NCI-H1417 (cell line): ENCODE results near the gene EIF6.
"Not testable (repeated sequence)": the region's sequence is repeated elsewhere in the genome, so short reads cannot be mapped to it uniquely, and the experiment has no call there.

Experiments used
- DNase-seq, 3 experiments: peaks; one replicate each; lab custom pipeline; 2025; lab: John Stamatoyannopoulos, UW

EIF6 gene

GRCh38 chr20:35279533-35280174, 4.9 kb downstream of the EIF6 start:
- DNase-seq, result no peak

GRCh38 chr20:35279040-35279439, 5.5 kb downstream of the EIF6 start:
- peak in 1 of 3 experiments; percentile 11 for DNase-seq

- DNase-seq, result peak; percentile 82 to 93 (median 90)
Observed at GRCh38 chr20:35277531-35278395, 6.8 kb downstream of the EIF6 start, which contains the start of gene MMP24OS. Gene MMP24OS (minus strand): TSS chr20:35278122. CDS start chr20:35277929, 193 bp downstream.

- DNase-seq, result no peak
Observed at GRCh38 chr20:35277127-35277526, 7.4 kb downstream of the EIF6 start.

GRCh38 chr20:35276408-35276807, 8.2 kb downstream of the EIF6 start:
- DNase-seq, result no peak

GRCh38 chr20:35275741-35276251, 8.8 kb downstream of the EIF6 start:
- no peak for DNase-seq

GRCh38 chr20:35274172-35275092, 10.1 kb downstream of the EIF6 start:
- DNase-seq, result no peak

GRCh38 chr20:35273449-35274171, 11.0 kb downstream of the EIF6 start:
- DNase-seq, result no peak

GRCh38 chr20:35271904-35272303, 12.7 kb downstream of the EIF6 start:
- no peak for DNase-seq

- DNase-seq, result no peak
Observed at GRCh38 chr20:35271073-35271882, 13.3 kb downstream of the EIF6 start.

GRCh38 chr20:35270021-35270902, 14.3 kb downstream of the EIF6 start:
- no peak for DNase-seq

- peak; percentile 28 to 60 (median 47) for DNase-seq
Observed at GRCh38 chr20:35269055-35269781, 15.4 kb downstream of the EIF6 start.

GRCh38 chr20:35267092-35267491, 17.5 kb downstream of the EIF6 start:
- DNase-seq, result no peak

- DNase-seq, result no peak
Observed at GRCh38 chr20:35264755-35265154, 19.8 kb downstream of the EIF6 start.

GRCh38 chr20:35263532-35264341, 20.8 kb downstream of the EIF6 start:
- no peak for DNase-seq

GRCh38 chr20:35262731-35263531, 21.6 kb downstream of the EIF6 start:
- DNase-seq, result not testable (repeated sequence)

GRCh38 chr20:35262321-35262720, 22.3 kb downstream of the EIF6 start:
- not testable (repeated sequence) for DNase-seq
